HepG2 (cell line): ENCODE measurements around the gene CNTN5.

Experiments
- EED ChIP-seq: sonication (generic); formaldehyde crosslinking; IDR thresholded peaks from 2 replicates; pipeline ENCODE4 v1.5.0; 2020; ENCODE audit warnings: mild to moderate bottlenecking, missing genetic modification reagents
- GPN1 ChIP-seq: sonication (generic); formaldehyde crosslinking; IDR thresholded peaks from 2 replicates; pipeline ENCODE4 v1.5.1; 2020; ENCODE audit warnings: missing genetic modification reagents, borderline replicate concordance
- GTF3A ChIP-seq: sonication (generic); formaldehyde crosslinking; conservative IDR thresholded peaks from 2 replicates; pipeline ENCODE4 v1.4.0; 2020; ENCODE audit warnings: mild to moderate bottlenecking, missing genetic modification reagents
- JUN ChIP-seq: sonication (generic); formaldehyde crosslinking; IDR thresholded peaks from 2 replicates; pipeline ENCODE4 v1.4.0; 2020; ENCODE audit warnings: mild to moderate bottlenecking, missing genetic modification reagents
- MXD4 ChIP-seq: IDR thresholded peaks from 2 replicates; pipeline ENCODE4 v1.6.1; 2016; ENCODE audit warnings: mild to moderate bottlenecking, missing biosample characterization, missing genetic modification reagents
- NBN ChIP-seq: fragments of 450-650 bp; conservative IDR thresholded peaks from 2 replicates; pipeline ENCODE4 v1.6.1; 2017
- POLR2AphosphoS5 ChIP-seq: IDR thresholded peaks from 2 replicates; pipeline ENCODE4 v1.6.1; 2012; ENCODE audit warnings: low read depth, low read length
- SIN3A ChIP-seq: IDR thresholded peaks from 2 replicates; pipeline ENCODE4 v1.6.1; 2011; ENCODE audit warnings: low read depth, mild to moderate bottlenecking, control low read depth, low read length, borderline replicate concordance
- ZNF121 ChIP-seq: sonication (generic); formaldehyde crosslinking; IDR thresholded peaks from 2 replicates; pipeline ENCODE4 v1.5.0; 2020; ENCODE audit warnings: mild to moderate bottlenecking, missing genetic modification reagents
- ZNF546 ChIP-seq: sonication (generic); formaldehyde crosslinking; conservative IDR thresholded peaks from 2 replicates; pipeline ENCODE4 v1.8.1; 2023; ENCODE audit warnings: mild to moderate bottlenecking, missing genetic modification reagents
- ZNF580 ChIP-seq: IDR thresholded peaks from 2 replicates; pipeline ENCODE4 v1.6.1; 2016; ENCODE audit warnings: low read depth, borderline replicate concordance
- TF ChIP-seq, protein P1 (sequence below): sonication (generic); formaldehyde crosslinking; IDR thresholded peaks from 2 replicates; pipeline ENCODE4 v1.4.0; 2020; ENCODE audit warnings: missing genetic modification reagents
- TF ChIP-seq, protein P2 (sequence below): sonication (generic); formaldehyde crosslinking; IDR thresholded peaks from one replicate; pipeline ENCODE4 v1.5.1; 2020; ENCODE audit warnings: mild to moderate bottlenecking, missing genetic modification reagents; ENCODE audit errors: not compliant biosample characterization
- TF ChIP-seq, protein P3 (sequence below): sonication (generic); formaldehyde crosslinking; IDR thresholded peaks from 2 replicates; pipeline ENCODE4 v1.8.0; 2022; ENCODE audit warnings: mild to moderate bottlenecking, missing genetic modification reagents; ENCODE audit not compliant: insufficient replicate concordance

DNA sequence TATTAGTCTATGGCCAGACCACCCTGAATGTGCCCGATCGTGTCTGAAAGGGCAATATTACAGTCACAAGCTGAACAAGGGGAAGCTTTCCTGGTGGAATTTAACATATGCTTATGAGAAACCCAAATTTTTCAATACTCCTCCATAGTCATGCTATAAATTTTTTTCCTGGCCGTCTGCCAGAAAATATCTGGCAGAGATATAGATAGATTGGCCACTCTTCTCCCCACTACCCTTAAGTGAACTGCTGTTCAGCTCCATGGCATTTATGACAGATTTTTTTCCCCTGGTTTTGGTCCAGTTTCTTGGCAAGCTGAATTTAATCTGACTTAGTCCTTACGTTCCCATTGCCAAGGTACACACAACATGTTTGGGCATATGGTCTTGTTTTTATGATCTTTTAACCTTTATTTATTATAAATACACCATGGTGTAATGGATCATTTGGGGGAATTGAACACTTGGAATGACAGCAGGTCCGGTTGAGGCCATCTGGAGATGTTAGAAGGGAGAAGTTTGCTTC lies 328.5 kb downstream of the CNTN5 start:
- TF ChIP-seq EED (CRISPR knock-in tag) (no peak), GTF3A (no peak), ZNF121 (no peak), MXD4 (CRISPR knock-in tag) (no peak), ZNF580 (CRISPR knock-in tag) (no peak), SIN3A (no peak), ZNF546 (CRISPR knock-in tag) (no peak), POLR2AphosphoS5 (no peak), JUN (CRISPR knock-in tag) (no peak), NBN (no peak), GPN1 (no peak)
- TF ChIP-seq, protein P1, sequence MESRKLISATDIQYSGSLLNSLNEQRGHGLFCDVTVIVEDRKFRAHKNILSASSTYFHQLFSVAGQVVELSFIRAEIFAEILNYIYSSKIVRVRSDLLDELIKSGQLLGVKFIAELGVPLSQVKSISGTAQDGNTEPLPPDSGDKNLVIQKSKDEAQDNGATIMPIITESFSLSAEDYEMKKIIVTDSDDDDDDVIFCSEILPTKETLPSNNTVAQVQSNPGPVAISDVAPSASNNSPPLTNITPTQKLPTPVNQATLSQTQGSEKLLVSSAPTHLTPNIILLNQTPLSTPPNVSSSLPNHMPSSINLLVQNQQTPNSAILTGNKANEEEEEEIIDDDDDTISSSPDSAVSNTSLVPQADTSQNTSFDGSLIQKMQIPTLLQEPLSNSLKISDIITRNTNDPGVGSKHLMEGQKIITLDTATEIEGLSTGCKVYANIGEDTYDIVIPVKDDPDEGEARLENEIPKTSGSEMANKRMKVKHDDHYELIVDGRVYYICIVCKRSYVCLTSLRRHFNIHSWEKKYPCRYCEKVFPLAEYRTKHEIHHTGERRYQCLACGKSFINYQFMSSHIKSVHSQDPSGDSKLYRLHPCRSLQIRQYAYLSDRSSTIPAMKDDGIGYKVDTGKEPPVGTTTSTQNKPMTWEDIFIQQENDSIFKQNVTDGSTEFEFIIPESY (CRISPR knock-in tag): no peak
- TF ChIP-seq, protein P2, sequence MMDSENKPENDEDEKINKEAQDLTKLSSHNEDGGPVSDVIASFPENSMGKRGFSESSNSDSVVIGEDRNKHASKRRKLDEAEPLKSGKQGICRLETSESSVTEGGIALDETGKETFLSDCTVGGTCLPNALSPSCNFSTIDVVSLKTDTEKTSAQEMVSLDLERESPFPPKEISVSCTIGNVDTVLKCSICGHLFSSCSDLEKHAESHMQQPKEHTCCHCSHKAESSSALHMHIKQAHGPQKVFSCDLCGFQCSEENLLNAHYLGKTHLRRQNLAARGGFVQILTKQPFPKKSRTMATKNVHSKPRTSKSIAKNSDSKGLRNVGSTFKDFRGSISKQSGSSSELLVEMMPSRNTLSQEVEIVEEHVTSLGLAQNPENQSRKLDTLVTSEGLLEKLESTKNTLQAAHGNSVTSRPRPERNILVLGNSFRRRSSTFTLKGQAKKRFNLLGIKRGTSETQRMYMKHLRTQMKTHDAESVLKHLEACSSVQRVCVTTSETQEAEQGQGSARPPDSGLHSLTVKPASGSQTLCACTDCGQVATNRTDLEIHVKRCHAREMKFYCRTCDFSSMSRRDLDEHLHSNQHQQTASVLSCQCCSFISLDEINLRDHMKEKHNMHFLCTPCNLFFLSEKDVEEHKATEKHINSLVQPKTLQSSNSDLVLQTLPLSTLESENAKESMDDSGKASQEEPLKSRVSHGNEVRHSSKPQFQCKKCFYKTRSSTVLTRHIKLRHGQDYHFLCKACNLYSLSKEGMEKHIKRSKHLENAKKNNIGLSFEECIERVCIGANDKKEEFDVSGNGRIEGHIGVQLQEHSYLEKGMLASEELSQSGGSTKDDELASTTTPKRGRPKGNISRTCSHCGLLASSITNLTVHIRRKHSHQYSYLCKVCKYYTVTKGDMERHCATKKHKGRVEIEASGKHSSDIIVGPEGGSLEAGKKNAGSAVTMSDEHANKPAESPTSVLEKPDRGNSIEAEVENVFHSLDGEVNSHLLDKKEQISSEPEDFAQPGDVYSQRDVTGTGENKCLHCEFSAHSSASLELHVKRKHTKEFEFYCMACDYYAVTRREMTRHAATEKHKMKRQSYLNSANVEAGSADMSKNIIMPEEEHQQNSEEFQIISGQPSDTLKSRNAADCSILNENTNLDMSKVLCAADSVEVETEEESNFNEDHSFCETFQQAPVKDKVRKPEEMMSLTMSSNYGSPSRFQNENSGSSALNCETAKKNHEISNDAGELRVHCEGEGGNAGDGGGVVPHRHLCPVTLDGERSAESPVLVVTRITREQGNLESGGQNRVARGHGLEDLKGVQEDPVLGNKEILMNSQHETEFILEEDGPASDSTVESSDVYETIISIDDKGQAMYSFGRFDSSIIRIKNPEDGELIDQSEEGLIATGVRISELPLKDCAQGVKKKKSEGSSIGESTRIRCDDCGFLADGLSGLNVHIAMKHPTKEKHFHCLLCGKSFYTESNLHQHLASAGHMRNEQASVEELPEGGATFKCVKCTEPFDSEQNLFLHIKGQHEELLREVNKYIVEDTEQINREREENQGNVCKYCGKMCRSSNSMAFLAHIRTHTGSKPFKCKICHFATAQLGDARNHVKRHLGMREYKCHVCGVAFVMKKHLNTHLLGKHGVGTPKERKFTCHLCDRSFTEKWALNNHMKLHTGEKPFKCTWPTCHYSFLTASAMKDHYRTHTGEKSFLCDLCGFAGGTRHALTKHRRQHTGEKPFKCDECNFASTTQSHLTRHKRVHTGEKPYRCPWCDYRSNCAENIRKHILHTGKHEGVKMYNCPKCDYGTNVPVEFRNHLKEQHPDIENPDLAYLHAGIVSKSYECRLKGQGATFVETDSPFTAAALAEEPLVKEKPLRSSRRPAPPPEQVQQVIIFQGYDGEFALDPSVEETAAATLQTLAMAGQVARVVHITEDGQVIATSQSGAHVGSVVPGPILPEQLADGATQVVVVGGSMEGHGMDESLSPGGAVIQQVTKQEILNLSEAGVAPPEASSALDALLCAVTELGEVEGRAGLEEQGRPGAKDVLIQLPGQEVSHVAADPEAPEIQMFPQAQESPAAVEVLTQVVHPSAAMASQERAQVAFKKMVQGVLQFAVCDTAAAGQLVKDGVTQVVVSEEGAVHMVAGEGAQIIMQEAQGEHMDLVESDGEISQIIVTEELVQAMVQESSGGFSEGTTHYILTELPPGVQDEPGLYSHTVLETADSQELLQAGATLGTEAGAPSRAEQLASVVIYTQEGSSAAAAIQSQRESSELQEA: no peak
- TF ChIP-seq, protein P3, sequence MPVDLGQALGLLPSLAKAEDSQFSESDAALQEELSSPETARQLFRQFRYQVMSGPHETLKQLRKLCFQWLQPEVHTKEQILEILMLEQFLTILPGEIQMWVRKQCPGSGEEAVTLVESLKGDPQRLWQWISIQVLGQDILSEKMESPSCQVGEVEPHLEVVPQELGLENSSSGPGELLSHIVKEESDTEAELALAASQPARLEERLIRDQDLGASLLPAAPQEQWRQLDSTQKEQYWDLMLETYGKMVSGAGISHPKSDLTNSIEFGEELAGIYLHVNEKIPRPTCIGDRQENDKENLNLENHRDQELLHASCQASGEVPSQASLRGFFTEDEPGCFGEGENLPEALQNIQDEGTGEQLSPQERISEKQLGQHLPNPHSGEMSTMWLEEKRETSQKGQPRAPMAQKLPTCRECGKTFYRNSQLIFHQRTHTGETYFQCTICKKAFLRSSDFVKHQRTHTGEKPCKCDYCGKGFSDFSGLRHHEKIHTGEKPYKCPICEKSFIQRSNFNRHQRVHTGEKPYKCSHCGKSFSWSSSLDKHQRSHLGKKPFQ: no peak
